Measurements from ENCODE around the gene ATP1B4. TPM values are rescaled to one million over a fixed set of nuclear protein-coding genes. Genes with fewer than 3 reads are reported as not detected.

Gene ATP1B4
- total RNA-seq, 1 experiment from 2014 or later = not detected

DNA sequence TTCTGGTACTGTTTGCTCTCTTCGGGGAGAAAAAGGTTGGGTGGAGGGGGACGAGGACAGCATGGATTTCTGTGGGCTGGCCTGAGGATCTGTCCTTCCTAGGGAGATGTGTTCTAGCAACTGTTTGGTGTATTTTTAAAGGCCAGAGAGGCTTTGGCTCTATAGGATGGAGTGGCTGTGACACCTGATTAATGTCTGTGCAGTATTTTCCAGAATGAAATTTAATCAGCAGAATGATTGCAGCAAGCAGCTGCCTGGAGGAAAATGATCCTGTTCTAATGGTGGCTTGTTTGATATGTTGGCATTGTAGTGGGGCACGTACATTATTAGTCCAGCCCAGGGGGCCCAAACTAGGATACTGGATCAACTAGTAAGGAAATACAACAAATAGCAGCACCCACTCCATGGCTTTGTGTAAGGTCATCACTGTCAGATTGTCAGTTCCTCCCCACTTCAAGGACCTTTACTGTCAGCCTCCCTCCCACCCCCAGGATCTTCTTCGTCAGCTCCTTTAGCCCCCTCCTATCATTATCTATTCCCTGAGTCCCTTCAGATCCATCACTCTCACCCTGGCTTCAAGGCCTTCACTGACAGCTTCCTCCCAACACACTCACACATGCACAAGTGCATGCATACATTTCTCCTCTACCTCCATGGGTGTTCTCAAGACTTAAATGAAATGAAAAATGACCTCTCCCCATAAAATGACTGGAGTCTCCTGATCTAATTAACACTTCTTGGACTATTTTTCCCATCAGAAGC, 40.2 kb upstream of the ATP1B4 start:
- intact Hi-C loops (cut with micrococcal nuclease; ENCODE audit: unreplicated experiment) = no loop called here
- H3K27ac Mint-ChIP-seq (ENCODE audit: unreplicated experiment) = no peak overlapping the region
- no peaks in the 10 kb centered on the region for H3K36me3 Mint-ChIP-seq (ENCODE audit: insufficient read depth, unreplicated experiment)
- no peaks in the 10 kb centered on the region for H3K27me3 Mint-ChIP-seq (ENCODE audit: unreplicated experiment)
- H3K4me1 Mint-ChIP-seq (ENCODE audit: low read depth, unreplicated experiment) = no peaks in the 10 kb centered on the region
- no TSS peak for BruUV-seq (replicated peaks)
- CTCF ChIA-PET = no interaction called here
- DNase-seq = no peak
- no peaks in the 10 kb centered on the region for H3K9me3 Mint-ChIP-seq (ENCODE audit: low read depth, unreplicated experiment)
- TF ChIP-seq CTCF (IDR thresholded peaks at IDR 0.05; ENCODE audit: unreplicated experiment) = no peak
- no peak overlapping the region for H3K4me3 Mint-ChIP-seq (ENCODE audit: low read depth, unreplicated experiment)

DNA sequence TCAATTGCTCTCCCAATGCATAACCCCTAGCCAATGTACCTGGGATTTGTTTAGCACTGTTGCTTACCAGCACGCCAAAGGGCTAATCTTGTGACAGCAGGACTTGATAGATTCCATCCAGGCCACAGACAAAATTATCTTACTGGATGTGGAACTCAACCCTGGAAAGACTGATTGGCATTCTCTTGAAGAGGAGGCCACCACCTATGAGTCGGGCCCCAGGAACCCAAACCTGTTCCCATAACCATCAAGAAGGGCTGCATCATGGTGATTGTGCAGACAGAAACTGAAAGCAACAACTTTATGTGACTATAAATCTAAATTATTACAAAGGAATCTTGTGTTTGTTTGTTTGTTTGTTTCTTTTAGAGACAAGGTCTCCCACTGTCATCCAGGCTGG, 30.8 kb upstream of the ATP1B4 start:
- Mint-ChIP-seq H3K27me3 (ENCODE audit: unreplicated experiment) (no peaks in the 10 kb centered on the region), H3K4me3 (ENCODE audit: low read depth, unreplicated experiment) (no peak overlapping the region), H3K4me1 (ENCODE audit: low read depth, unreplicated experiment) (no peaks in the 10 kb centered on the region), H3K27ac (ENCODE audit: unreplicated experiment) (no peak overlapping the region), H3K36me3 (ENCODE audit: insufficient read depth, unreplicated experiment) (no peaks in the 10 kb centered on the region), H3K9me3 (ENCODE audit: low read depth, unreplicated experiment) (peaks cover under 1% of the 10 kb centered on the region)
- CTCF ChIA-PET = no interaction called here
- no peak for TF ChIP-seq CTCF (IDR thresholded peaks at IDR 0.05; ENCODE audit: unreplicated experiment)
- intact Hi-C loops (cut with micrococcal nuclease; ENCODE audit: unreplicated experiment) = no loop called here
- no peak for DNase-seq
- BruUV-seq (replicated peaks) = no TSS peak

DNA sequence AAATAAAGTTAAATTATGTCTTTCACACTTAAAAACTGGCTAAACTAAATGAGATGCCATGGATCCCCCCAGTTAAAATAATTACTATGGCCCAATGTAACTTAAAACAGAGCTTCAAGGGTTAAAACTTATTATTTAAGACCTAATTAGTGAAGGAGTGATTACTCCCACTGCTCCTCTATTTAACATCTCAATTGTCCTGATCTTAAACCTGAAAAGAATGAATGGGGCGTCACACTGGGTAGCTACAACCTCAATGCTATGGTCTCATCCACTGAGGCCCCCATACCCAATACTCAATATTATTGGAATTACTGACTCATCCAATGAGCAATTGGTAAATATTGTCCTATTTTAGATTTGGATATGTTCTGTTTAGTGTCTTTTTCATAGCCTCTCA, 29.5 kb upstream of the ATP1B4 start:
- no peaks in the 10 kb centered on the region for H3K4me1 Mint-ChIP-seq (ENCODE audit: low read depth, unreplicated experiment)

DNA sequence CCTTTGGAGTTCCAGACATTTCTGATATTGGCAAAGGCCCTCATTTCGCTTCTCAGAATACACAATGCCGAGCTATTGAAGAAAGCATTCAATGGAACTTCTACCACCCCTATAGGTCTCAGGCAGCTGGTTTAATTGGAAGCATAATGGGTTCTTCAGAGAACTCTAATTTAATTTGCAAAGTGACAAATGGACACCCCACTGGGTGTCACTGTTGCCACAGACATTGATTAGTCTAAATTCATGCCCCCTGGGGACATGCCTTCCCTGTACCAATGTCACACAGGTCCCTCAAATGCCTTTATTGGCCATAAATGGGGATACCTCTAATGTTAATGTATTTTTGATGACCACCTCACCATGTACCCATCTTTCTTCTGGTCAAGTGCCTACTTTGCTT, 27.7 kb upstream of the ATP1B4 start:
- no peak for DNase-seq
- no peak overlapping the region for H3K4me3 Mint-ChIP-seq (ENCODE audit: low read depth, unreplicated experiment)
- no peaks in the 10 kb centered on the region for H3K36me3 Mint-ChIP-seq (ENCODE audit: insufficient read depth, unreplicated experiment)
- no peaks in the 10 kb centered on the region for H3K27me3 Mint-ChIP-seq (ENCODE audit: unreplicated experiment)
- H3K9me3 Mint-ChIP-seq (ENCODE audit: low read depth, unreplicated experiment) = peaks cover 4% of the 10 kb centered on the region
- no peak for TF ChIP-seq CTCF (IDR thresholded peaks at IDR 0.05; ENCODE audit: unreplicated experiment)
- CTCF ChIA-PET = no interaction called here
- no peaks in the 10 kb centered on the region for H3K4me1 Mint-ChIP-seq (ENCODE audit: low read depth, unreplicated experiment)
- BruUV-seq (replicated peaks) = no TSS peak
- no peak overlapping the region for H3K27ac Mint-ChIP-seq (ENCODE audit: unreplicated experiment)
- intact Hi-C loops (cut with micrococcal nuclease; ENCODE audit: unreplicated experiment) = no loop called here

More for the DNA sequence above, 29.5 kb upstream of the ATP1B4 start:
- intact Hi-C loops (cut with micrococcal nuclease; ENCODE audit: unreplicated experiment) = no loop called here
- Mint-ChIP-seq H3K27me3 (ENCODE audit: unreplicated experiment) (no peaks in the 10 kb centered on the region), H3K27ac (ENCODE audit: unreplicated experiment) (no peak overlapping the region), H3K36me3 (ENCODE audit: insufficient read depth, unreplicated experiment) (no peaks in the 10 kb centered on the region), H3K9me3 (ENCODE audit: low read depth, unreplicated experiment) (peaks cover 2% of the 10 kb centered on the region), H3K4me3 (ENCODE audit: low read depth, unreplicated experiment) (no peak overlapping the region)
- DNase-seq = no peak
- no TSS peak for BruUV-seq (replicated peaks)
- CTCF ChIA-PET = no interaction called here
- no peak for TF ChIP-seq CTCF (IDR thresholded peaks at IDR 0.05; ENCODE audit: unreplicated experiment)

Measured in Calu3 (cell line).